HepG2 (cell line): ENCODE measurements around the gene ZNF19. TPM values are rescaled to one million over a fixed set of nuclear protein-coding genes. Genes with fewer than 3 reads are reported as not detected.

Experiments used
- ARID4A ChIP-seq: sonication (generic); formaldehyde crosslinking; IDR thresholded peaks from 2 replicates; pipeline ENCODE4 v1.5.0; 2020; ENCODE audit warnings: mild to moderate bottlenecking, missing genetic modification reagents, borderline replicate concordance
- CEBPZ ChIP-seq: IDR thresholded peaks from 2 replicates; pipeline ENCODE4 v1.6.1; 2012; ENCODE audit warnings: low read length, improper control_type of control experiment
- FOXP4 ChIP-seq: sonication (generic); formaldehyde crosslinking; IDR thresholded peaks from 2 replicates; pipeline ENCODE4 v1.4.0; 2020; ENCODE audit warnings: missing genetic modification reagents
- SNRNP70 ChIP-seq: fragments of 200-400 bp; formaldehyde crosslinking; IDR thresholded peaks from 2 replicates; pipeline ENCODE4 v1.6.1; 2017; ENCODE audit warnings: mild to moderate bottlenecking, low read depth, low read length, moderate library complexity
- SYNCRIP ChIP-seq: fragments of 200-400 bp; formaldehyde crosslinking; IDR thresholded peaks from 2 replicates; pipeline ENCODE4 v1.6.1; 2018; ENCODE audit warnings: mild to moderate bottlenecking, low read depth, low read length; ENCODE audit not compliant: insufficient read depth
- TCF12 ChIP-seq, 2 experiments: fragments of 450-650 bp in 1 of 2; sonication (generic) in 1 of 2; formaldehyde crosslinking in 1 of 2; IDR thresholded peaks; 2 replicates each; pipeline versions ENCODE4 v1.6.1 to v1.8.0; 2017 to 2022; ENCODE audit warnings: antibody characterized with exemption in 1 of 2, mild to moderate bottlenecking in 1 of 2, missing genetic modification reagents in 1 of 2, moderate library complexity in 1 of 2
- TEF ChIP-seq: sonication (generic); formaldehyde crosslinking; IDR thresholded peaks from 2 replicates; pipeline ENCODE4 v1.5.0; 2020; ENCODE audit warnings: missing genetic modification reagents
- TMF1 ChIP-seq: sonication (generic); formaldehyde crosslinking; IDR thresholded peaks from 2 replicates; pipeline ENCODE4 v1.8.1; 2022; ENCODE audit warnings: low read depth, missing genetic modification reagents
- ZC3H4 ChIP-seq: sonication (generic); formaldehyde crosslinking; IDR thresholded peaks from 2 replicates; pipeline ENCODE4 v1.4.0; 2020; ENCODE audit warnings: missing genetic modification reagents, borderline replicate concordance
- ZFP37 ChIP-seq: sonication (generic); formaldehyde crosslinking; IDR thresholded peaks from 2 replicates; pipeline ENCODE4 v1.4.0; 2020; ENCODE audit warnings: missing genetic modification reagents, borderline replicate concordance
- ZNF329 ChIP-seq: sonication (generic); formaldehyde crosslinking; IDR thresholded peaks from 2 replicates; pipeline ENCODE4 v1.9.0; 2021; ENCODE audit warnings: low read depth, mild to moderate bottlenecking, missing genetic modification reagents
- ZNF441 ChIP-seq: sonication (generic); formaldehyde crosslinking; IDR thresholded peaks from 2 replicates; pipeline ENCODE4 v1.7.0; 2021; ENCODE audit warnings: missing genetic modification reagents, borderline replicate concordance
- ZNF562 ChIP-seq: sonication (generic); formaldehyde crosslinking; IDR thresholded peaks from 2 replicates; pipeline ENCODE4 v1.8.0; 2022; ENCODE audit warnings: missing genetic modification reagents, borderline replicate concordance
- ZNF605 ChIP-seq: sonication (generic); formaldehyde crosslinking; IDR thresholded peaks from 2 replicates; pipeline ENCODE4 v1.8.0; 2022; ENCODE audit warnings: mild to moderate bottlenecking, missing genetic modification reagents
- polyA plus RNA-seq, 8 experiments: library from polyadenylated mRNA; depleted of rRNA in 3 of 8; stranded (reverse) in 7 of 8; unstranded in 1 of 8; fragments of >200 nt; fragmentation: Illumina TruSeq in 4 of 8; extraction: Trizol in 4 of 8; gene quantifications; 2 replicates each; pipeline versions ENCODE4 v1.2.1 to v1.2.3, GENCODE V29; 2011 to 2016; ENCODE audit warnings: low read depth in 4 of 8, missing spikeins in 1 of 8, mixed read lengths in 1 of 8; ENCODE audit not compliant: insufficient read depth in 1 of 8
- total RNA-seq, 5 experiments: library from RNA; depleted of rRNA; stranded (reverse); fragments of >200 nt; fragmentation: Illumina TruSeq; extraction: Trizol; gene quantifications; 2 replicates each; pipeline ENCODE4 v1.2.3, GENCODE V29; 2016; ENCODE audit warnings: low read depth in 1 of 5
- TF ChIP-seq, protein P1 (sequence below): IDR thresholded peaks from 2 replicates; pipeline ENCODE4 v1.6.1; 2016; ENCODE audit warnings: low read depth

The ZNF19 gene
- total and polyA plus RNA-seq, 2 of the 13 experiments (the other 11 are each of a cell fraction or from before 2014, with no cell fraction given): 3.2 to 5.8 TPM

DNA sequence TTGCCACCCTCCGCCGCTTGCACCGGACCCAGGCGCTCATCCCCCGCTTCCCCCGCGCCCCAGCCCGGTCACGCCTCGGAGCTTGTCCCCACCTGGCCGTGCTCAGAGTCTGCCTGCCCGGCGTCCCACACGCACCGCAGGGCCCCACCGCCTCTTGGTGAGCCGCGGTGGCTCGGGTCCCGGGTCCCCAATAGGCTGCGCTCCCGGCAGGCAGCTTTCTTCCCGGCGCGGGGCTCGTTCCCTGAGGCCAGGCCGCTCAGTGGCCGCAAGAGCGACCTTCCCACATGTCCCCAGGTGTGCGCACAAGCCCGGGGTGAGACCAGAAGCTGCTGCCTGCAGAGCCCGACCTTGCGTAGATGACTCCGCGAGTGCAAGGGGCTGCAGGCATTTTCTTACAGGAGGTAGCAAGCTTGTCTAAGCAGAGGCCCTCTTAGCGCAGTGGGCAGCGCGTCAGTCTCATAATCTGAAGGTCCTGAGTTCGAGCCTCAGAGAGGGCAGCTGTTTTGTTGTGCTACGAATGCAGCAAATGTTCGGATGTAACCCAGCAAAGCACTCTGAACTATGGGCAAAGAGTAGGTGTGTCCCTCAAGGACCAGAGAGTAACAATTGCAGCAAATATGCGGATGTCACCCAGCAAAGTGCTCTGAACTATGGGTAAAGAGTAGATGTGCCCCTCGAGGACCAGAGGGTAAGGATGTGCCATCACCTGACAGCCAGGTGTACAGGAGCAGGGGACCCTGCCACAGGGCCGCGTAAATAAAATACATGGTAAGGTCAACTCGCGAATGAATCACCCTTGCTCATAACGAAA is 62.9 kb downstream of the ZNF19 start (continued):
- TF ChIP-seq ZC3H4 (CRISPR knock-in tag) (no peak), ZNF605 (CRISPR knock-in tag) (peak; percentile 98), SNRNP70 (no peak), ARID4A (CRISPR knock-in tag) (peak; percentile 86; the same call in 1 of the 2 replicates), SYNCRIP (no peak), CEBPZ (no peak), TCF12 (IDR thresholded peaks at IDR 0.05) (no peak), TCF12 (CRISPR knock-in tag; IDR thresholded peaks at IDR 0.05) (peak; percentile 48; the same call in 1 of the 2 replicates), FOXP4 (CRISPR knock-in tag) (peak; percentile 84), ZNF441 (peak; percentile 70), TMF1 (CRISPR knock-in tag) (no peak; the same call in 1 of the 2 replicates), ZNF329 (peak; percentile 90), ZFP37 (CRISPR knock-in tag) (no peak), TEF (no peak), ZNF562 (CRISPR knock-in tag) (no peak)
- TF ChIP-seq, protein P1, sequence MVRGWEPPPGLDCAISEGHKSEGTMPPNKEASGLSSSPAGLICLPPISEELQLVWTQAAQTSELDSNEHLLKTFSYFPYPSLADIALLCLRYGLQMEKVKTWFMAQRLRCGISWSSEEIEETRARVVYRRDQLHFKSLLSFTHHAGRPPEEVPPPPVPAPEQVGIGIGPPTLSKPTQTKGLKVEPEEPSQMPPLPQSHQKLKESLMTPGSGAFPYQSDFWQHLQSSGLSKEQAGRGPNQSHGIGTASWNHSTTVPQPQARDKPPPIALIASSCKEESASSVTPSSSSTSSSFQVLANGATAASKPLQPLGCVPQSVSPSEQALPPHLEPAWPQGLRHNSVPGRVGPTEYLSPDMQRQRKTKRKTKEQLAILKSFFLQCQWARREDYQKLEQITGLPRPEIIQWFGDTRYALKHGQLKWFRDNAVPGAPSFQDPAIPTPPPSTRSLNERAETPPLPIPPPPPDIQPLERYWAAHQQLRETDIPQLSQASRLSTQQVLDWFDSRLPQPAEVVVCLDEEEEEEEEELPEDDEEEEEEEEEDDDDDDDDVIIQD: peak; percentile 97
